OCI-M2 (cell line): Measurements from ENCODE around the gene CARNS1.
A peak's percentile ranks its signal among the peaks of the same experiment; 100 is the strongest.

Experiments used
- DNase-seq: peaks from one replicate; lab custom pipeline; 2025; ENCODE audit not compliant: unreplicated experiment; lab: John Stamatoyannopoulos, UW

Gene CARNS1

GRCh38 chr11:67375320-67376055 is 40.0 kb upstream of the CARNS1 start:
- DNase-seq, result no peak

GRCh38 chr11:67376063-67376820 is 39.2 kb upstream of the CARNS1 start:
- DNase-seq, result no peak

GRCh38 chr11:67376873-67377808 is 38.3 kb upstream of the CARNS1 start:
- DNase-seq, result no peak

- no peak for DNase-seq
These were observed 36.9 kb upstream of the CARNS1 start for GRCh38 chr11:67378544-67378943.

- no peak for DNase-seq
These were observed 36.1 kb upstream of the CARNS1 start for GRCh38 chr11:67379061-67380058.

- DNase-seq, result no peak
These were observed 34.1 kb upstream of the CARNS1 start for GRCh38 chr11:67381244-67381972.

- DNase-seq, result peak; percentile 61
These were observed 33.0 kb upstream of the CARNS1 start for GRCh38 chr11:67382276-67383136.

GRCh38 chr11:67384851-67385366 is 30.6 kb upstream of the CARNS1 start:
- no peak for DNase-seq

- no peak for DNase-seq
These were observed 28.4 kb upstream of the CARNS1 start for GRCh38 chr11:67387069-67387468.

- no peak for DNase-seq
These were observed 28.0 kb upstream of the CARNS1 start for GRCh38 chr11:67387518-67387917.

GRCh38 chr11:67389477-67389876 is 26.0 kb upstream of the CARNS1 start:
- DNase-seq, result no peak

- DNase-seq, result no peak
These were observed 24.6 kb upstream of the CARNS1 start for GRCh38 chr11:67390947-67391303.

GRCh38 chr11:67391304-67392182 is 23.9 kb upstream of the CARNS1 start, which contains the start of gene RAD9A:
TSS of gene RAD9A (plus strand) at chr11:67391986. CDS start at chr11:67392045, 59 bp downstream.
- no peak for DNase-seq

- no peak for DNase-seq
These were observed 23.2 kb upstream of the CARNS1 start for GRCh38 chr11:67392183-67392715.

GRCh38 chr11:67393437-67393836 is 22.0 kb upstream of the CARNS1 start:
- no peak for DNase-seq

- no peak for DNase-seq
These were observed 21.5 kb upstream of the CARNS1 start for GRCh38 chr11:67393990-67394389.
